ENCODE data around the gene EP400. TPM values are rescaled to one million over a fixed set of nuclear protein-coding genes. Genes with fewer than 3 reads are reported as not detected.

Gene EP400
- total and polyA plus RNA-seq, 2 of the 8 experiments (the other 6 are each of a cell fraction or from before 2014, with no cell fraction given) = 13.1 to 69.7 TPM

DNA sequence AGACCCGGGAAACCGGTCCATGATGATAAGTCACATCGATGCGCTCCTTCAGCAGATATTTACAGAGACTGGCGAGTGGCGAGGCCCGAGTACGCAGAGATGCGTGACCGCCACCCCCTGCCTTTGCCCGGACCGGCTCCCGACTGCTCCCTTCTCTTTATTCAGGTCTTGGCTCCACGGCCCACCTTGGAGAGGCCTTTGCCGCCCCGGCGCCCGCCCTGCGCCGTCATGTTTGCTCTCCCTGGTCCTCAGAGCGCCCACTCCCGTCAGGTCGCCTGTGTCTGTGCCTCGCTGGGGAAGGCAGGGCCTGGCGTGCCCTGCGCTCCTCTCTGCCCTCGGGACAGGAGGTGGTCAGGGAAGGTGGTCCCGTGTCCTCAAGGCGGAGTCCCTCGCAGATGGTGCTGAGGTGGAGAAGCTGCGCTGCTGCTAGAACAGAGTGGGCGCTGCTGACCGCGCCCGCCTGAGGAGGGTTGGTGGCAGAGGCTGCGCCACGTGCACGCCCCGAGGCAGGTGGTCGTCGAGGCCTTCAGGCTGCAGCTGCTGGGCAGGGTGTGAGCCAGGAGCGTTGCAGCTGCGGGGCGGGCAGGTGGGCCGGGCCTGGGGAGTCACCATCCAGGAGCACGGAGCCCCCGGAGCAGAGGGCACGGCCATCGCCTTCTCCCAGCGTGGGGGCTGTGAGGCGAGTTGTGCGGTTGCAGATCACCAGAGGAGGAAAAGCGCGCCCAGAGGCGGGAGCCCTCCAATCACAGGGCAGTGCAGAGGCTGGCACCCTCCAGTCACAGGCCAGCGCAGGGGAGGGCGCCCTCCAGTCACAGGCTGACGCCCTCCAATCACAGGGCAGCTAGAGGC lies 167.2 kb downstream of the EP400 start:
- WGBS, 2 experiments (ENCODE audit: extremely low coverage in 1 of 2, insufficient coverage in 1 of 2, insufficient read length in 1 of 2, insufficient replicate concordance in 2 of 2, low coverage in 1 of 2, low lambda C conversion rate in 2 of 2, missing lambda C conversion rate in 1 of 2) = 95% methylated on average over 50 of the region's 58 CpGs; no CpG with 5 or more reads in 1 of the 2 experiments
- CTCF ChIA-PET (ENCODE audit: partially characterized antibody) = no interaction called here
- Histone ChIP-seq H4K5ac (ENCODE audit: insufficient read length, low read depth, low read length) (no peak overlapping the region), H2BK15ac (ENCODE audit: low read length) (no peak overlapping the region), H4K20me1 (replicated peaks in 1 of 2; ENCODE audit: control insufficient read depth in 1 of 2, insufficient read depth in 2 of 2, low read length in 2 of 2) (peaks cover 0 to 2% of the 10 kb centered on the region in 2 experiments), H3K4me3 (ENCODE audit: extremely low read depth in 1 of 4, insufficient read depth in 2 of 4, low read depth in 3 of 4, low read length in 4 of 4) (no peak overlapping the region), H3K18ac (ENCODE audit: extremely low read depth, low read length) (no peak overlapping the region), H3K14ac (ENCODE audit: insufficient read length) (no peak overlapping the region), H2BK5ac (ENCODE audit: low read depth, low read length) (no peak overlapping the region), H3K79me1 (ENCODE audit: low read depth, low read length) (no peaks in the 10 kb centered on the region), H2AFZ (ENCODE audit: low read length) (no peak overlapping the region), H3K23me2 (ENCODE audit: low read depth, low read length) (no peaks in the 10 kb centered on the region), H3K9me3 (ENCODE audit: insufficient read depth in 2 of 2, low read depth in 1 of 2, low read length in 1 of 2) (no peaks in the 10 kb centered on the region; a peak in 1 of 4 replicates), H4K91ac (replicated peaks; ENCODE audit: insufficient read length, low read length) (no peak overlapping the region), H3K27me3 (replicated peaks in 1 of 4; ENCODE audit: control insufficient read depth in 3 of 4, extremely low read depth in 1 of 4, insufficient read depth in 3 of 4, low read length in 3 of 4) (no peaks in the 10 kb centered on the region), H3K4ac (replicated peaks; ENCODE audit: insufficient read length, low read depth, low read length) (no peak overlapping the region), H3K56ac (replicated peaks; ENCODE audit: insufficient read length, low read depth, low read length) (no peak overlapping the region), H4K8ac (ENCODE audit: extremely low read depth, insufficient read depth, low read length) (peak overlapping the region; percentile 51; the same call in 1 of the 2 replicates), H3K4me1 (replicated peaks in 1 of 4; ENCODE audit: control insufficient read depth in 3 of 4, insufficient read depth in 4 of 4, low read length in 3 of 4) (no peaks in the 10 kb centered on the region; a peak in 2 of 7 replicates), H3K36me3 (ENCODE audit: control insufficient read depth in 2 of 4, insufficient read depth in 4 of 4, low read length in 3 of 4) (peaks cover 5 to 19% (median 13%) of the 10 kb centered on the region in 4 experiments), H3K9ac (replicated peaks in 1 of 4; ENCODE audit: extremely low read depth in 1 of 4, low read depth in 3 of 4, low read length in 3 of 4) (no peak overlapping the region), H3K4me2 (ENCODE audit: insufficient read depth in 1 of 2, low read depth in 2 of 2, low read length in 2 of 2) (no peak overlapping the region), H2BK120ac (replicated peaks; ENCODE audit: low read depth, low read length) (no peak overlapping the region), H3K23ac (ENCODE audit: insufficient read length) (no peak overlapping the region), H3K27ac (ENCODE audit: low read depth, low read length) (no peak overlapping the region), H2AK5ac (ENCODE audit: low read depth, low read length) (no peak overlapping the region), H3K79me2 (ENCODE audit: control insufficient read depth in 1 of 2, insufficient read depth in 2 of 2, low read length in 2 of 2) (no peaks in the 10 kb centered on the region), H2BK20ac (ENCODE audit: low read length) (no peak overlapping the region), H2BK12ac (ENCODE audit: low read depth, low read length) (no peak overlapping the region)
- FAIRE-seq (no peak), DNase-seq (ENCODE audit: low read depth in 1 of 2, low spot score in 2 of 2) (no peak)
- POLR2A ChIA-PET (ENCODE audit: partially characterized antibody) = interaction anchor here (0.9 to 1.3 kb wide), 3 partner anchors 10 to 23 kb away, joined by 3 read pairs; no protein-coding TSS in a partner anchor
- TF ChIP-seq, protein P1, sequence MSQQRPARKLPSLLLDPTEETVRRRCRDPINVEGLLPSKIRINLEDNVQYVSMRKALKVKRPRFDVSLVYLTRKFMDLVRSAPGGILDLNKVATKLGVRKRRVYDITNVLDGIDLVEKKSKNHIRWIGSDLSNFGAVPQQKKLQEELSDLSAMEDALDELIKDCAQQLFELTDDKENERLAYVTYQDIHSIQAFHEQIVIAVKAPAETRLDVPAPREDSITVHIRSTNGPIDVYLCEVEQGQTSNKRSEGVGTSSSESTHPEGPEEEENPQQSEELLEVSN (IDR thresholded peaks at IDR 0.05) = peak; percentile 43; the same call in 1 of the 2 replicates
- no peak for TF ChIP-seq CHD1 (IDR thresholded peaks at IDR 0.05; ENCODE audit: low read depth, low read length)

Measured in H1 (cell line).